ENCODE data around the gene KLHL1.

Gene KLHL1

DNA sequence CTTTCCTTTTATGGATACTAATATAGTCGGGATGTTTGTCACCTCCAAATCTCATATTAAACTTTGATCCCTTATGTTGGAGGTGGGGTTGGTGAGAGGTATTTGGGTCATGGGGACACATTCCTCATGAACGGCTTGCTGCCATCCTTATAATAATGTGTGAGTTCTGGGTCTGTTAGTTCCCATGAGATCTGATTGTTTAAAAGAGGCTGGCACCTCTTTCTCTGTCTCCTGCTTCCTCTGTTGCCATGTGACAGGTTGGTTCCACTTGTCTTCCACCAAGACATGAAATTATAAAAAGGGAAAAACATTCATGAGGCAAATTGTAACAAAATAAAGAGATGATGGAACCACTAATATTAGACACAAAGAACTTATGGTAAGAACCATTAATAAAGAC, 108.4 kb downstream of the KLHL1 start:
- TF ChIP-seq NFIC (IDR thresholded peaks at IDR 0.05) (no peak), ZBTB7A (IDR thresholded peaks at IDR 0.05; ENCODE audit: low read depth) (no peak), TAF1 (IDR thresholded peaks at IDR 0.05; ENCODE audit: low read depth) (no peak), YY1 (IDR thresholded peaks at IDR 0.05; ENCODE audit: low read depth) (no peak)

DNA sequence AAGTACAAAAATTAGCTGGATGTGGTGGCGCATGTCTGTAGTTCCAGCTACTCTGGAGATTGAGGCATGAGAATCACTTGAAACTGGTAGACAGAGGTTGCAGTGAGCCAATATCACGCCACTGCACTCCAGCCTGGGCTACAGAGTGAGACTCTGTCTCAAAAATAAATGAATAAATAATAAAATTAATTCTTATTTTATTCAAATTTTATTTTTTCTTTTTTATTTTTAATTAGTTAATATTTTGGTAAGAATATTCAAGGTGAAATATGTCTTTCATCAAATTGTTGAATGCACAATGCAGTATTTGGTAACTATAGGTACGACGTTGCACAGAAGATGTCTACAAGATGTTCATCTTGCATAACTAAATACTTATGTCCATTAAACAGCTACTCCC, 111.2 kb downstream of the KLHL1 start:
- TF ChIP-seq, protein P1, sequence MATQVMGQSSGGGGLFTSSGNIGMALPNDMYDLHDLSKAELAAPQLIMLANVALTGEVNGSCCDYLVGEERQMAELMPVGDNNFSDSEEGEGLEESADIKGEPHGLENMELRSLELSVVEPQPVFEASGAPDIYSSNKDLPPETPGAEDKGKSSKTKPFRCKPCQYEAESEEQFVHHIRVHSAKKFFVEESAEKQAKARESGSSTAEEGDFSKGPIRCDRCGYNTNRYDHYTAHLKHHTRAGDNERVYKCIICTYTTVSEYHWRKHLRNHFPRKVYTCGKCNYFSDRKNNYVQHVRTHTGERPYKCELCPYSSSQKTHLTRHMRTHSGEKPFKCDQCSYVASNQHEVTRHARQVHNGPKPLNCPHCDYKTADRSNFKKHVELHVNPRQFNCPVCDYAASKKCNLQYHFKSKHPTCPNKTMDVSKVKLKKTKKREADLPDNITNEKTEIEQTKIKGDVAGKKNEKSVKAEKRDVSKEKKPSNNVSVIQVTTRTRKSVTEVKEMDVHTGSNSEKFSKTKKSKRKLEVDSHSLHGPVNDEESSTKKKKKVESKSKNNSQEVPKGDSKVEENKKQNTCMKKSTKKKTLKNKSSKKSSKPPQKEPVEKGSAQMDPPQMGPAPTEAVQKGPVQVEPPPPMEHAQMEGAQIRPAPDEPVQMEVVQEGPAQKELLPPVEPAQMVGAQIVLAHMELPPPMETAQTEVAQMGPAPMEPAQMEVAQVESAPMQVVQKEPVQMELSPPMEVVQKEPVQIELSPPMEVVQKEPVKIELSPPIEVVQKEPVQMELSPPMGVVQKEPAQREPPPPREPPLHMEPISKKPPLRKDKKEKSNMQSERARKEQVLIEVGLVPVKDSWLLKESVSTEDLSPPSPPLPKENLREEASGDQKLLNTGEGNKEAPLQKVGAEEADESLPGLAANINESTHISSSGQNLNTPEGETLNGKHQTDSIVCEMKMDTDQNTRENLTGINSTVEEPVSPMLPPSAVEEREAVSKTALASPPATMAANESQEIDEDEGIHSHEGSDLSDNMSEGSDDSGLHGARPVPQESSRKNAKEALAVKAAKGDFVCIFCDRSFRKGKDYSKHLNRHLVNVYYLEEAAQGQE (IDR thresholded peaks at IDR 0.05; ENCODE audit: low read depth), result no peak
- TF ChIP-seq EP300 (IDR thresholded peaks at IDR 0.05; ENCODE audit: borderline replicate concordance), result no peak
- no peak for TF ChIP-seq ZBTB7A (IDR thresholded peaks at IDR 0.05; ENCODE audit: low read depth)
- no peak for TF ChIP-seq TCF12 (IDR thresholded peaks at IDR 0.05; ENCODE audit: low read depth)
- TF ChIP-seq, protein P2, sequence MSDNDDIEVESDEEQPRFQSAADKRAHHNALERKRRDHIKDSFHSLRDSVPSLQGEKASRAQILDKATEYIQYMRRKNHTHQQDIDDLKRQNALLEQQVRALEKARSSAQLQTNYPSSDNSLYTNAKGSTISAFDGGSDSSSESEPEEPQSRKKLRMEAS (IDR thresholded peaks at IDR 0.05), result no peak
- no peak for TF ChIP-seq YY1 (IDR thresholded peaks at IDR 0.05; ENCODE audit: low read depth)
- TF ChIP-seq NFIC (IDR thresholded peaks at IDR 0.05), result no peak
- TF ChIP-seq, protein P3, sequence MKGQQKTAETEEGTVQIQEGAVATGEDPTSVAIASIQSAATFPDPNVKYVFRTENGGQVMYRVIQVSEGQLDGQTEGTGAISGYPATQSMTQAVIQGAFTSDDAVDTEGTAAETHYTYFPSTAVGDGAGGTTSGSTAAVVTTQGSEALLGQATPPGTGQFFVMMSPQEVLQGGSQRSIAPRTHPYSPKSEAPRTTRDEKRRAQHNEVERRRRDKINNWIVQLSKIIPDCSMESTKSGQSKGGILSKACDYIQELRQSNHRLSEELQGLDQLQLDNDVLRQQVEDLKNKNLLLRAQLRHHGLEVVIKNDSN (IDR thresholded peaks at IDR 0.05), result no peak
- TF ChIP-seq RAD21 (IDR thresholded peaks at IDR 0.05; ENCODE audit: low read depth), result no peak
- TF ChIP-seq TEAD4 (IDR thresholded peaks at IDR 0.05), result no peak
- TF ChIP-seq CEBPB (IDR thresholded peaks at IDR 0.05), result no peak
- no peak for TF ChIP-seq CREB1 (IDR thresholded peaks at IDR 0.05; ENCODE audit: low read depth)
- TF ChIP-seq TAF1 (IDR thresholded peaks at IDR 0.05; ENCODE audit: low read depth), result no peak
- TF ChIP-seq FOXM1 (IDR thresholded peaks at IDR 0.05; ENCODE audit: borderline replicate concordance, low read depth), result no peak
- no peak for TF ChIP-seq EGR1 (IDR thresholded peaks at IDR 0.05)

DNA sequence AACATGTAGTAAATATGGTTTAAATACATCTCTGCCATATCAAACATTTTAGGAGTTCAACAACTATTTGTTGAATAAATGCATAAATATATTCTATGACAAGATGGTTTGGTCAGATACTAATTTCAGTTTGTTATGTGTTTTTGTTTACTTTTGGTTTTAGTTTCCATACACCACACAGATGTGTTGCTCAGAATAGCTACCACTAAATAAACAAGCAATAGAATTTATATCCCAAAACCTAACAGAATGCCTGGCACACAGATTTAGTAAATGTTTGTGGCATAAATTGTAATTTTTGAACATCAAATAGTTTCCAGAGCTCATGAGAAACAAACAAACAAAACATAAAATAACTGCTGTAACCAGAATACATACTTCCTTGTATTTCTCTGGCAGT, 127.5 kb downstream of the KLHL1 start:
- TF ChIP-seq EGR1 (IDR thresholded peaks at IDR 0.05) (no peak), TEAD4 (IDR thresholded peaks at IDR 0.05) (no peak), ZBTB7A (IDR thresholded peaks at IDR 0.05; ENCODE audit: low read depth) (no peak), NFIC (IDR thresholded peaks at IDR 0.05) (no peak)

DNA sequence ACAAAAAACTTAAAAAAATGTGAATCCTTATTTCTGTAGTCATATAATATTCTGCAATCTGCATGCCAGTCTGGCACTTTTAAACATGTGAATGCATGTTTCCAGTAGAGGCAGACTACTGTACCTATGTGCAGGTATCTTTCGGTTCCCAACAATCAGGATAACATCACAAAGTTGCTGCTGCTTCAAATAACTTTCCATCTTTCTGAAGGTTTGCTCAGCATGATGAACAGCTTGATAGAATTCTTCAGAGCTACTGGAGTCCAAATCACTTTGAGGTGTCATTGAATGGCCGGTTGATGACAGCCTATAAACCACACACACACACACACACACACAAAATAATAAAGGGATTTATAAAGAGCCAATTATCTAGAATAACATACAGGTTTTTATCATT, 132.8 kb downstream of the KLHL1 start:
- TF ChIP-seq TAF1 (IDR thresholded peaks at IDR 0.05; ENCODE audit: low read depth) (no peak), EGR1 (IDR thresholded peaks at IDR 0.05) (no peak), FOXM1 (IDR thresholded peaks at IDR 0.05; ENCODE audit: borderline replicate concordance, low read depth) (no peak), CEBPB (IDR thresholded peaks at IDR 0.05) (no peak), TEAD4 (IDR thresholded peaks at IDR 0.05) (no peak), TCF12 (IDR thresholded peaks at IDR 0.05; ENCODE audit: low read depth) (no peak)
- TF ChIP-seq, protein P2 (IDR thresholded peaks at IDR 0.05), result no peak

DNA sequence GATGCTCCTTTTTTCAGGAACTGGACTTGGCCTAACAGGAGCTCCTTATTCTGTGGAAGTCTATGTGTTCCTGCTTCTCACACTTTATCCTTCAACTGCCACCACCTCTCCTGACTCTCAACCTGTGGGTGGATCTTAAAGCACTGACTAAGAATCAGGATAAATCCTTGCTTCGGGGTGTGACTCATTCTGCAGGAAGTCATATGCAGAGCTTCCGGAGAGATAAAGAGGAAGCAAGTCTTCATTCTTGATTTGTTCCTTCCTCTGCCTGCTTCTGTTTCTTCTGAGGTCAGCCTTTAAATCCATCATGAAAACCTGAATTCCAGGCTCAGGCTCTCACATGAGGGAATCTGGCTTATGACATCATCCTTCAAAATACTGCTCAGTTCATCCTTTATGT, 137.7 kb downstream of the KLHL1 start:
- no peak for TF ChIP-seq EGR1 (IDR thresholded peaks at IDR 0.05)
- TF ChIP-seq CEBPB (IDR thresholded peaks at IDR 0.05), result no peak
- no peak for TF ChIP-seq TEAD4 (IDR thresholded peaks at IDR 0.05)
- TF ChIP-seq FOXM1 (IDR thresholded peaks at IDR 0.05; ENCODE audit: borderline replicate concordance, low read depth), result no peak
- no peak for TF ChIP-seq CREB1 (IDR thresholded peaks at IDR 0.05; ENCODE audit: low read depth)
- TF ChIP-seq, protein P3 (IDR thresholded peaks at IDR 0.05), result no peak
- TF ChIP-seq RAD21 (IDR thresholded peaks at IDR 0.05; ENCODE audit: low read depth), result no peak
- no peak for TF ChIP-seq TAF1 (IDR thresholded peaks at IDR 0.05; ENCODE audit: low read depth)
- TF ChIP-seq, protein P2 (IDR thresholded peaks at IDR 0.05), result no peak

DNA sequence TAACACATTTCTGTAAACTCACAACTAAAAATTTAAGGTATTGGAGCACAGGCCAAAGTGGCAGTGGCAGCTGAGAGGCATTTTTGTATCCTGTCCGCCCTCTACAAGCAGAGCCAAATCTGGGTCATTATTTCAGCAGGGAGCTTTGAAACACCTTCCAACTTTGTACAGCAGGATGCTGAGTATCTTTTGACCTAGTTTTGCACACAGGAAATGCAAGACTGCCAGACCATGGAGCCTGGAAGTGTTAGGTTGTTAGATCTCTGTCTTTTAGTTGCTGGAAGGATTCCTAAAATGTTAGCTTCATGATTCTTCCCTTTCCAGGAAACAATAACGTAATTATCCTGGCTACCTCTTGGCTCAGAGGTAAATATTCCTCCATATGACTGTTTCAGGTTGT, 149.2 kb downstream of the KLHL1 start:
- no peak for TF ChIP-seq YY1 (IDR thresholded peaks at IDR 0.05; ENCODE audit: low read depth)
- TF ChIP-seq, protein P2 (IDR thresholded peaks at IDR 0.05), result no peak
- TF ChIP-seq CREB1 (IDR thresholded peaks at IDR 0.05; ENCODE audit: low read depth), result no peak
- peak; percentile 85 for TF ChIP-seq TCF12 (IDR thresholded peaks at IDR 0.05; ENCODE audit: low read depth)
- no peak for TF ChIP-seq TAF1 (IDR thresholded peaks at IDR 0.05; ENCODE audit: low read depth)
- peak; percentile 91 for TF ChIP-seq EP300 (IDR thresholded peaks at IDR 0.05; ENCODE audit: borderline replicate concordance)
- 0 out of 2 replicates have a peak, but pooled peaks have one; percentile 18 for TF ChIP-seq CEBPB (IDR thresholded peaks at IDR 0.05)
- TF ChIP-seq NFIC (IDR thresholded peaks at IDR 0.05), result peak; percentile 89
- TF ChIP-seq, protein P3 (IDR thresholded peaks at IDR 0.05), result no peak
- TF ChIP-seq RAD21 (IDR thresholded peaks at IDR 0.05; ENCODE audit: low read depth), result no peak
- TF ChIP-seq, protein P1 (IDR thresholded peaks at IDR 0.05; ENCODE audit: low read depth), result no peak
- peak; percentile 72 for TF ChIP-seq TEAD4 (IDR thresholded peaks at IDR 0.05)
- peak; percentile 78; the same call in 1 of the 2 replicates for TF ChIP-seq FOXM1 (IDR thresholded peaks at IDR 0.05; ENCODE audit: borderline replicate concordance, low read depth)
- TF ChIP-seq ZBTB7A (IDR thresholded peaks at IDR 0.05; ENCODE audit: low read depth), result no peak
- TF ChIP-seq EGR1 (IDR thresholded peaks at IDR 0.05), result no peak

All from Ishikawa (cell line).